Central memory CD4-positive, alpha-beta T cell (primary cell): ENCODE results near the gene TMEM156.
A peak's percentile ranks its signal among the peaks of the same experiment; 100 is the strongest.

Experiments
- DNase-seq: peaks from one replicate; pipeline ENCODE4 v3.0.0; 2022
- total RNA-seq, 3 experiments: gene quantifications; one replicate each; lab custom pipeline; 2026; lab: John Stamatoyannopoulos, UW

The TMEM156 gene, protein sequence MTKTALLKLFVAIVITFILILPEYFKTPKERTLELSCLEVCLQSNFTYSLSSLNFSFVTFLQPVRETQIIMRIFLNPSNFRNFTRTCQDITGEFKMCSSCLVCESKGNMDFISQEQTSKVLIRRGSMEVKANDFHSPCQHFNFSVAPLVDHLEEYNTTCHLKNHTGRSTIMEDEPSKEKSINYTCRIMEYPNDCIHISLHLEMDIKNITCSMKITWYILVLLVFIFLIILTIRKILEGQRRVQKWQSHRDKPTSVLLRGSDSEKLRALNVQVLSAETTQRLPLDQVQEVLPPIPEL
- 10.6 to 44.4 (median 22.0) reads per million in 3 experiments for total RNA-seq

DNA sequence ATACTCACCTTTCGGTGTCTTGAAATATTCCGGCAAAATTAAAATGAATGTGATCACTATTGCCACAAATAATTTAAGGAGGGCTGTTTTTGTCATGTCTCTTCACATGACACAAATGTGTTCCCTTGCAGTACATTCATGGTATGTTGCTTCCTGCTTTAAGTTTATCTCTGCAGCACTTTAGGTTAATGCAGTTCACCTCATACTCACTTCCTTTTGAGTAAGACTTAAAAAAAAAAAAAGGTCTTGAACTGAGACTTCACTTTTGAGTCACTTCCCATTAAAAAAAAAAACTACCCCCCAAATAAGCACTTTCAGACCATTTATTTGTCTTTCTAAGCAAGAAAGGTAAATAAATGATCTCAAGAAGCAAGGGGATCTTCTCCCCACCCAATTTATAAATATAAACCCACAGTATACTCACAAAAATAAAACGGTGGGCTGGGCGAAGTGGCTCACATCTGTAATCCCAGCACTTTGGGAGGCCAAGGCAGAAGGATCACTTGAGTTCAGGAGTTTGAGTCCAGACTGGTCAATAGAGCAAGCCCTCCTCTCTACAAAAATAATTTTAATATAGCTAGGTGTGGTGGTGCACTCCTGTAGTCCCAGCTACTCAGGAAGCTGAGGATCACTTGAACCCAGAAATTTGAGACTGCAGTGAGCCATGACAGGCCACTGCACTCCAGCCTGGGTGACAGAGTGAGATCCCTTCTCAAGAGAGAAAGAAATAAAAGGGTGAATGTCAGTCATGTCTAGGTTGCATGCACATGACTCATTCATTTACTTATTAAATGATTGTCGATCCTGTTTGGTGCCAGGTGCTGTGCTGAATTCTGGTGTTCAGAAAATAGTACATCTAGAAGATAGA is at the start of gene TMEM156:
TSS of gene TMEM156 (minus strand) at position 192 of the 868 bp plus-strand sequence. CDS start at position 96, 96 bp downstream.
- DNase-seq = peak; percentile 80

DNA sequence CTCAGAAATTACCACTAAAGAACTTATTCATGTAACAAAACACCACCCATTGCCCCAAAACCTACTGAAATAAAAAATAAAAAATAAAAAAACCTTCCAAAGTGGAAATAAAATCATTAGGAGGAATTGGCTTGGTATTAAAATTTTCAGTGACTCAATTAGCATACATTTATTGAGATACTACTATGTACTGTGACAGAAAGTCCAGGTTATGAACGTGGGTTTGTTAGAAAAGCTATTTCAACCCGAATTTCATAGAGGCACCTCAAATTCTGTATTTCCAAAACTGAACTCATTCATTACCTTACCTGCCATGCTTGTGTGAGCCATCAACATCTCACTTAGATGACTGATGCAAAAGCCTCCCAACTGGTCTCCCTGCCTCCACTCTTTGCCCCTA is 46.6 kb upstream of the TMEM156 start:
- no peak for DNase-seq

DNA sequence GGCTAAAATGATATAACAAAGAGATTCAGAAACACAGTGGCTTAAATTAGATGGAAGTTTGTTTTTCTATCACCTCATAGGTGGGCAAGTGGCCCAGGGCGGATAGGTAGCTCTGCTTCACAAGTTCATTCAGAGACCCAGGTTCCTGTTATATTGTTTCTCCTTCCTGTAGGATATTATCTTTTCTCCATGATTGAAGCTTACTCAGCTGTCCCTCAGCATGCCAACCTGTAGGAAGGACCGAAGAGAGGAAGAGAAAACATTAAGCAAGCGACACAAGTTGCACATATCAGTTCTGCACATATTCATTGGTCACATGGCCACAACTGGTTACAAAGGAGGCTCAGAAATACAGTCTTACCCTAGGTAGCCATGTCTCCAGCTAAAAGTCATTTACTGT is 36.7 kb upstream of the TMEM156 start:
- no peak for DNase-seq

DNA sequence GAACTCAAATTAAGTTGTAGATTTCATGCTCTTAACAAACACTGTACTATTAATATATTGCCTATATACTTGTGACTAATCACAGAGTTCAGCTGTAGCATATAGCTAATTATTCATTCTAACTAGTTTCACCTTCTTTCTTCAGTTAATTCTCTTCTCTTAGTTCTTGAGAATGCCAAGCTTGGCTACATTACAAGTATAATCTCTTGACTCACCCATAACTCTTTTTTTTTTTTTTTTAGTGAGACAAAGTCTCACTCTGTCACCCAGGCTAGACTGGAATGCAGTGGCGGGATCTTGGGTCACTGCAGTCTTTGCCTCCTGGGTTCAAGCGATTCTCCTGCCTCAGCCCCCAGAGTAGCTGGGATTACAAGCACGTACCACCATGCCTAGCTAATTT is 35.2 kb upstream of the TMEM156 start:
- DNase-seq = no peak

DNA sequence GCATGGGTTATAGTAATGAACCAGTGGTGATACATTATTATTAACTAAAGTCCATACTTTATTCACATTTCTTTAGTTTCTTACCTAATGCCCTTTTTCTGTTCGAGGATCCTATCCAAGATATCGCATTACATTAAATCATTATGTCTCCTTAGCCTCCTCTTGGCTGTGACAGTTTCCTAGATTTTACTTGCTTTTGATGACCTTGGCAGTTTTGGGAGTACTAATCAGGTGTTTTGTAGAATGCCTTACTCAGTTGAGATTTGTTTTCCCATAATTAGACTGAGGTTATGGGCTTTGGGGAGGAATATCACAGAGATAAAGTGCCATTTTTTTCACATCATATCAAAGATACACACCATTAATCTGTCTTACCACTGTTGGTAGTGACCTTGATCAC is 34.8 kb upstream of the TMEM156 start:
- DNase-seq = no peak

DNA sequence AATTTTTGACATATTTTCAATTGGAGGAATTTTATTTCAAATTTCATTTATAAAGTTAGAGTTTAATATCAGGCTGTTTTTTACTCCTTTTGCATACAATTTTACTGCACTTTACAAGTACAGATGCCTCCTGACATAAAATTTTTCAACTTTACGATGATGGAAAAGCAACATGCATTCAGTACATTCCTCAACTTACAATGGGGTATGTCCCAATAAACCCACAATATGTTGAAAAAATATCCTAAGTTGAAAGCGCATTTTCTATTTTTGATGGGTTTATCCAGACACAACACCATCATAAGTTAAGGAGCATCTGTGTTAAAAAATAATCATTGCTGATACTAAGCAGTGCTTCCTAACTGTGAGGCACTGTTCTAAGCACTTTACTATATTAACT is 34.2 kb upstream of the TMEM156 start:
- no peak for DNase-seq

DNA sequence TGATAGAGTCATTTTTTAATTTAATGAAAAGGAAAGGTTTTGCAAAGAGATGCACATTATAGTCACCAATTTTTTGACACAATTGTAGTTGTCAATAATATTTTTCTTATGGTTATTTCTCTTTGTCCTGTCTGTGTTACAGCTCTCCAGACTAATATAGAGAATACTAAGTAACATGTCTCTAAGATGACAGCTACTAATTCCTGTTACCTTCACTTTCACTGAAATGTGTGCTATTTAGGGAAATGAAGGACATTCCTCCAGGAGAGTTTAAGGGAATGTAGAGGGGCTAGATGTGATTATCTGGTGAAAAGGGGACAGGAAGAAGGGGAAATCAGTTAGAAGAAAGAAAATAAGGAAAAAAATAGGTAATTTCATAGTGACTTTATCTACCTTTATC is 31.2 kb upstream of the TMEM156 start:
- DNase-seq = no peak

DNA sequence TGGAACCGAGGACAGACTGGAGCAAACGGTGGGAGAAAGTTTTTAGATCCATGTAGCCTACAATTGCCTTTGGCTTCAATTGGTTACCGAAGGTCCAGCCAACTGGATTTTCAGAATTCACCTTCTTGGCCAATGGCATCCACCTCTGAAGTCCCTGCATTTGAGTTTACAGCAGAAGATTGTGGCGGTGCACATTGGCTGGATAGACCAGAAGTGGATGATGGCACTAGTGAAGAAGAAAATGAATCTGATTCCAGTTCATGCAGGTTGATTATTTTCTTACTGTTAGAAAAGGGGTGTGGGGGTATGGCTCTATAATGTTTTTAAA is 30.5 kb upstream of the TMEM156 start:
- no peak for DNase-seq

DNA sequence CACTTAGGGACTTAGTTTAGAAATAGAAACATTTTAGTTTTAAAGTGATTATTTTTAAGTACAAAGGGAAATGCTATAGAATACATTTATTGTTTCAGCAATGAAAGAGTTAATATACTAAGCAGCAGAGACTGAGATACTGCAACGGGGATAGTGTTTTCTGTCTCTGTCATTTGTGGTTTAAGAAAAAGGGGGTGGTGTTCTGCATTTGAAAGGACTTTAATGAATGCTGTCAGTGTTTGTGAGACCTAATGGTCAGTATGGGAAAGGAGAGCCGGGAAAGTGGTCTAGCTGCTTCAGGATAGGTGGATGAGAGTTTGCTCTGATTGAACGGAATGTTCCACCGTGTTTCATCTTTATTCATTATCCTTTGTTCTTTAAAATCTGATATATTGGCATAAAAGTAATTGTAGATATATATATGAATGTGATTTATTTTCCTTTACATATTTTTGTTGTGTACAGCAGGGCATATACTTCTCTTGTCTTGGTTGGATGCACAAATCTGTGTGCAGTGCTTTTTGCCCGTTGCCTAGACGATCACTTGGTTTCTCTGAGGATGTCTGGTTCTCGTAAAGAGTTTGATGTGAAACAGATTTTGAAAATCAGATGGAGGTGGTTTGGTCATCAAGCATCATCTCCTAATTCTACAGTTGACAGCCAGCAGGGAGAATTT is 30.0 kb upstream of the TMEM156 start, which contains the start of gene KLHL5:
TSS of gene KLHL5 (plus strand) at position 139 of the 676 bp plus-strand sequence. CDS start at position 560, 421 bp downstream.
- no peak for DNase-seq

DNA sequence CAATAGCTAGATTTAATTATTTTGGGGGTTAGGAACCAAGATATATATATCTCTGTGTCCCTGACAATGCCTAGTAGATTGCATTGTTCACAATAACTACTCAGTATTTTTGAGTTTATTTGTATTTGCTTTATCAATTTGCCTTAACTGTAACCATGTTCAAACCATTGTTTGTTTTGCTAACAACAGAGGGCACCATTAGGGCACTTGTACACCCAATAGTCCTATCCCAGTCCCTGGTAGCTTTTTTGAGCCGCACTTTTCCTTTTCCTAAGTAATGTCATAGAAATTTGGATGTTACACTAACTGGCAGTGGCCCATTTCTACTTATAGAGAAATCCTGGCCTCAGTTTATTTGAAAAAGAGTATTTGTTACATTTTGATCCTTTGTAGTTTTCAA is 29.2 kb upstream of the TMEM156 start:
- no peak for DNase-seq

DNA sequence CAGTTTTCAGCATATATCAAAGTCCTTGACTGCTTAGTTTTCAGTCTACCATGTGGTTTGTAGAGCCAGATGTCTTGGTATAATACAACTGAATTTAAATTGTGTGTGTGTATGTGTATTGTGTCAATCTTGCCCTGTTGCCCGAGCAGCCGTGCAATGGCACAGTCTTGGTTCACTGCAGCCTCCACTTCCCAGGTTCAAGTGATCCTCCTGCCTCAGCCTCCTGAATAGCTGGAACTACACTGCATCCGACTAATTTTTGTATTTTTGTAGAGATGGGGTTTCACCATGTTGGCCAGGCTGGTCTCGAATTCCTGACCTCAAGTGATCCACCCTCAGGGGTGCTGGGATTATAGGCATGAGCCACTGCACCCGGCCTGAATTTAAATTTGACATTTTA is 23.8 kb upstream of the TMEM156 start:
- no peak for DNase-seq

DNA sequence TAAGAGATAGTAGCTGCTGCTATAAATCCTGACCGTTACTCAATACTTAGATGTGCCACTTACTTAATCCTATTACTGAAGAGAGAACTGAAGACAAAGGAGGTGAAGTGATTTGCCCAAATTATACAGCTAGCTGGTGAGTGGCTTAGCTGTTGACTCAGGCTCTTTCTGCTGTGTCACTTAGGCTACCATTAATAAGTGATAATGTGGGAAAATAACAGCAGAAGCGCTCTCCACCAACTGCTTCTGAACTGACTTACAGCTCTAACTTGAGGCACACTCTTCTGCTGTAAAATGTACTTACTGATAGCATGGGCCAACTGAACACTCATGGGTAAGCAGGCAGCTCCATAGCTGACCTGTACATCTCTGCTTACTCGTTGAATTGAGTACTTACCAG is 22.3 kb upstream of the TMEM156 start:
- no peak for DNase-seq

DNA sequence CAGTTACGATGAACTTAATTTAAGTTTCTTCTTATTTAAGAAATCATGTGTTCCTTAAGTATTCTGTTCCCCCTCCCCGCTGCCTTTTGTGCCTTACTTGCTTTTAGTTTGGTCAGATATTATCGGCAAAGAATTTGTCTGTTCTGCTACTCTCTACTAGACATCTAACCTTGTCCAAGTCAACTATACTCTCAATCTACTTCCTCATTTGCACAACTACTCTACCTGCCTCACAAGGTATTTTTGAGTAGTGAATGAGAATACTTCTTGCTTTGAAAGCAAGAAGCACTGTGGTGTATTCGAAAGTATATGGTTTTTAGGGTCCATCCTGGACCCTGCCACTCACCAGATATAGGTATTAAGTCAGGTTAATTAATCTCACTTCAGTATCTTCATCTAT is 21.8 kb upstream of the TMEM156 start:
- no peak for DNase-seq

DNA sequence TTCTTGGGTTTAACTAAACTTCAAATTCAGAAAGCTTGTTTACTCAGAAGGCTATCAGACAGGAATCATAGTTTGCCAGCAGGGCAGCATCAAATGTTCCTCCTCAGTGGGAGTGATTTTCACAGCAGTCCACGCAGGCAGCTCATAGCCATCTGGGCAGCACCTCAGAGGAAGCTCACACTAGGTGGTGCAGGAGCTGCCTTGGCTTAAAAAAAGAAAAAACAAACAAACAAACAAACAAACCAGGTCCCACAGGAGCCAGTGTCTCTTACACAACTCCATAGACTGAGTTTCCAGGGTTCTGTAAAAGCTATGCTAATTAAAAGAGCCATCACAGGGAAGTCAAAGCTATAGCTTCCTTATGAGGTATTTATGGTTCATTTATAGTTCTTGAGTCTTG is 19.3 kb upstream of the TMEM156 start:
- DNase-seq = no peak

DNA sequence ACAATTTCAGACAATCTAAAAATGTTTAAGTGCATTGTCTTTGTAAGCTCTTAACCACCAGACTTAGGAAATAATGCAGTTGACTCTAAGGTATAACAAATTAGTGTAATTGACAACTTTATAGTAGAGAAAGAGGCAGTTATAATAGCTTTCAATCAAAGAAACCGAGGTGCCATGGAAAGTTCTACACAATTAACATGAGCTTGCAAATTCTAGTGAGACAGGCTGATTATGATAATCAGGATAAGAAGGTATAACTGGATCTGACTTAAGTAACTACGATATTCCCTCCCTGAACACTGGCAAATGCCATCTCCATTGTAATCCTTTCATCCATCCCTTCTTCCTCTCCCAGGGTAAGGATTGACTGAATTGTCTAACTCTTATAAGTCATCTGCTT is 18.4 kb upstream of the TMEM156 start:
- no peak for DNase-seq

DNA sequence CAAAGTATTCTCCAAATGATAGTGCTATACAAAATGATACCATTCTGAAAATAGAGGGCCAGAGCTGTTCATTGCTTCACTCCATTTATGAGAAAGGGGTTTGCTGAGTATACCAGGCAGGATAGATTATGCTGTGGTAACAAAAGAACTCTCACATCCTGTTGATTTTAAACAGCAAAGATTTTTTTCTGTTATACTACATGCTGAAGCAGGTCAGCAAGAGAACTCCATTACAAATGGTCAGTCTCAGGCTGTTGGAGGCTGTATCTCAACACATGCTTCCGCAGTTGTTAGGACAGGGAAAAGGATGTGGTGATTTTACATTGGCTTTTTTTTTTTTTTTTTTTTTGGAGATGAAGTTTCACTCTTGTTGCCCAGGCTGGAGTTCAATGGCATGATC is 16.1 kb upstream of the TMEM156 start:
- DNase-seq = peak; percentile 23

DNA sequence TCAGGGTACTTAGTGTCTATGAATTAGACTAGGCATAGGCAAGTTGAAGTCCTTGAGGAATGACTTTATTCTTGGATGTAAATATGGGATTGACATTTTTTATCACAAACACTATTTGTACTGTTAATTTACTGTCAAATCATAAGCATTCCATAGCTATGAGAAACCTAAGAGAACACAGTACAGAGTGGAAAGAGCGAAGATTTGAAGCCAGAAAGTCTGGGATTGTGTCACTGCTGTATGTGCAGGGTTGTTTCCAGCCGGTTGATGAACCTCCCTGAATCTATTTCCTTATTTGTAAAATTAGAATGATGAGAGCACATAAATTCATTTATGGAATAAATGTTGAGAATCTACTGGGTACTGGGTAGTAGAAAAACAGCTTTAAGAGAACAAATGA is 15.5 kb upstream of the TMEM156 start:
- DNase-seq = no peak

DNA sequence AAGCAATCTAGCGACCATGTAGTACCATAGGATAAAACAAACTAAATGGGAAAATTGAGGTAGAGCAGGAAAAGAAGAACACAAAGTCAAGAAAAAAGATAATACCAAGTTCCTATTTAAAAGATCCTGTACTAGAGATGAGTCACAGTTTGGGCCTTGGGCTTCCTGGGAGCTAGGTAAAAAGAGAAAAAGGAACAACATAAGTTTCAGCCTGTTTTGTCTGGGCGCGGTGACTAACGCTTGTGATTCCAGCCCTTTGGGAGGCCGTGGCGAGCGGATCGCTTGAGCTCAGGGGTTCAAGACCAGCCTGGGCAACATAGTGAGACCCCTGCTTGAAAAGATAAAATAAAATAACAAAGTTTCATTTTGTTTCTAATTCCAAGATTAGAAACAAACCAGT is 14.0 kb upstream of the TMEM156 start:
- DNase-seq = no peak

DNA sequence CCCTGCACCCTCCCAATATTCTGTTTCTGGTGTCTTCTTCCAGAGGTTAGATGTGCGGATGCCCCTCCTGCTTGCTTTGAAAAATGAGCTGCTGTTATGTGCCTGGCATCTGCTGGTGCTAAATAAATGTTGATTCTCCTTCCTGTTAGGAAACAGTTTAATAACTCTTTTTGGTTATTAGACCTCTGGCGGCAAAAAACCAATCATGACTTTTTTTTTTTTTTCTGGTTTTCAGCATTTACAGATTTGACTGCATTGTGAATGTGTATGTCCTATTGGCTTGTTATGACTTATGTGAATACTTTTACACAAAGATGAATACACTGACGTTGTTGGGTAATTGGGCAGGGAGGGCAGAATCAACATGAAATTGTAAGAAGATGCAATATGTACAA is 13.6 kb upstream of the TMEM156 start:
- peak; percentile 45 for DNase-seq

DNA sequence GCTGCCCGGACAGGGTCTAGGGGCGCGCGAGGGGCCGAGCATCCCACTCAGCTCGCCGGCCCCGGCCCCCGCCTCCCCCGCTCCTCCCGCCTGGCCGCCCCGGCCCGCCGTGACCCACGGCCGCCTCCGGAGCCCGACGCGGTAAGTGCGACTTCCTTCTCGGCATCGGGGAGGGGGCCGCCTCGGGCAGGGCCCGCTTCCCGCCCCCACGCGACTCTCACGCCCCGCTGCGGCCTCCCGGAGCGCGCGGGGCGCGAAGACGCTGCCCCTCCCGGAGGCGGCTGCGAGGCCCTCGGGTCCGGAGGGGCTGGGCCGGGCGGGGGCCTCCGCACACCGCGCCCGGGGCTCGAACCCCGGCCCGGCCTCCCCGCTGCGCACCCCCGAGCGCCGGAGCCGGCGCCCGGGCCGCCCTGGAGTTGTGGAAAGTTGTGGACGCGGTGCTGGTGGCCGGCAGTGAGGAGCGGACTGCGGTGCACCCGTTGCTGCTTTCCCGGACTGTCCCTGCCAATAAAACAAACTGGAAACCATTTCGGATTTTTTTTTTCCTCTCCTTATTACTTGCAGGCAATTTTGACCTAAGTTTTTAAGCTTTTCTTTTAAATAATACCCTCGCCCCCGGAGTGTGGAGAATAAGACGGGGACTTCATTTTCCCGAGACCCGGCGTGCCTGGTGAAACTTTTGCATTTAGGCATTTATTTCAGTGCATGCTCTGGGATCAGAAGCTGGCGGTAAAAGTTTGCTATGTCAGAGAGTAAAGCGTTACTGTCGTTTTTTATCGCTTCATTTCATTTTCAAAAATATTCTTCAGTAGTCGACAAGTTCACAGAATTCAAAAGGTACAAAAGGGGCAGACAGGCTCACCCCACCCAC is 13.0 kb upstream of the TMEM156 start:
- peak; percentile 52 for DNase-seq

DNA sequence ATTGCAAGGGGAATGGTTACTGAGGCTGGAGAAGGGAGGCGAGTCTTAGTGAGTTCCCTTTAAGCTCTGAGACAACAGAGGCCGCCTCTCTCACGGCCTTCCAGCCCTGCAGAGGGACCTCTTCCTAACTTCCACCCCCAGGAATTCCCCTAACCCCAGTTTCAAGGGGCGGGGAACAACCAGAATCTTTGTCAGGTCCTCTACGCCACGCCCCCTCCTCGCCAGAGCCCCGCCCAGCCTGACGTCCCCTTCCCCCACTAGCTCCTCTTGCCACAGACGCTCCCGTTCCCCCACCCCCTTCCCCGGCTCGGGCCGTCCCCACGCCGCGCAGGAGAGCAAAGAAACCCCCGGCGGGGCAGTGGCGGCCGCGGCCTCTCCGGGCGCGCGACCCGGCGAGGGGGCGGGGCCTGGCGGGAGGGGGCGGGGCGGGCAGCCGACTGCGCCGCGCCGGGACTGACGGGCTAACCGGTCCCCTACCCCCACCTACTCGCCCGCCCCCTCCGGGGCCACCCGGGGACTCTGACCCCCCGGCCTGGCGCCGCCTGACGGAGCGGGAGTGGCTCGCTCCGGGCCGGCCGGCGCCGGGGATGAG is 12.3 kb upstream of the TMEM156 start:
- peak; percentile 92 for DNase-seq

DNA sequence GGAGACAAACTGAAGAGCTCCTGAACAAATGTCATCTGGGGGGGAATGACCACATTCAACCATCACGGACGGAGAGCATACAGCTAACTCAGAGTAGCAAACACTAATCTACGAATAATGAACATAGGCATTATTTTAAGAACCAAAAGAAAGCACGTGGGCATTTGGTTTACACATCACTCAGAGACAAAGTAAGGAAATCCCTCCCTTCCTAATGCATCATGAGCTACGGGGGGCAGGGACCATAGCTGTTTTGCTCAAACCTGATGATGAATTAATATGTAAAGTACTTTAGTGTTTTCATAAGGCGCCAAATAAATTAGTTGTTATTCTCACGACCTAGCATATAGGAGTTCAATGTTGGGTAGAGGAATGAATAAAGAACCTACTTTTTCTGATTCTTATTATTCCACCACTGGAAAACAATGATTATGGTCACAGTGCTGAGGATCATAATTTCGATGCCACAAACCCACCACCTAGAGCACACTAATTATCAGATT is 11.7 kb upstream of the TMEM156 start:
- DNase-seq = peak; percentile 20
